GM19452 (cell line): ENCODE data around the gene PRSS33.

Experiments used
- ATAC-seq: cut with Tn5 transposase; IDR thresholded peaks from one replicate; pipeline ENCODE4 v1.9.1; 2021; ENCODE audit not compliant: unreplicated experiment

Gene PRSS33, protein sequence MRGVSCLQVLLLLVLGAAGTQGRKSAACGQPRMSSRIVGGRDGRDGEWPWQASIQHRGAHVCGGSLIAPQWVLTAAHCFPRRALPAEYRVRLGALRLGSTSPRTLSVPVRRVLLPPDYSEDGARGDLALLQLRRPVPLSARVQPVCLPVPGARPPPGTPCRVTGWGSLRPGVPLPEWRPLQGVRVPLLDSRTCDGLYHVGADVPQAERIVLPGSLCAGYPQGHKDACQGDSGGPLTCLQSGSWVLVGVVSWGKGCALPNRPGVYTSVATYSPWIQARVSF

DNA sequence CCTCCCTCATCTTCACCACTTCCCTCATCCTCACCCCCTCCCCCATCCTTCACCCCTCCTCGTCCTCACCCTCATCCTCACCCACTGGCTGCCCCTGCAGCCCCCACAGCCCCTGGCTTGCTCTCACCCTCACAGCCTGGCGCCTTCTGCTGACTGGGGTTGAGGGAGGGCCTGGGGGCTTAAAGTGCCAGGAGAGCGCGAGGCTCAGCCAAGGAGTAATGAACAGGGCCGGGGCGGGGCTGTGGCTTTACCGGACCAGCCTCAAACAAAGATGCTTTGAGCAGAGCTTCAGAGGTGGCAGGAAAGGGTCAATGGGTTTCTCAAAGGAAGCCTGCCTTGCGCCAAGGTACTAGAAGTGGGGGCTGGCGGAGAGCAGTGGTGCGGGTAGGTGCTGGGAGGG is at the start of gene PRSS33:
Gene PRSS33 (minus strand): TSS at position 155 of the 400 bp plus-strand sequence. CDS start 1,013 bp downstream, outside the sequence.
- ATAC-seq: no peak

DNA sequence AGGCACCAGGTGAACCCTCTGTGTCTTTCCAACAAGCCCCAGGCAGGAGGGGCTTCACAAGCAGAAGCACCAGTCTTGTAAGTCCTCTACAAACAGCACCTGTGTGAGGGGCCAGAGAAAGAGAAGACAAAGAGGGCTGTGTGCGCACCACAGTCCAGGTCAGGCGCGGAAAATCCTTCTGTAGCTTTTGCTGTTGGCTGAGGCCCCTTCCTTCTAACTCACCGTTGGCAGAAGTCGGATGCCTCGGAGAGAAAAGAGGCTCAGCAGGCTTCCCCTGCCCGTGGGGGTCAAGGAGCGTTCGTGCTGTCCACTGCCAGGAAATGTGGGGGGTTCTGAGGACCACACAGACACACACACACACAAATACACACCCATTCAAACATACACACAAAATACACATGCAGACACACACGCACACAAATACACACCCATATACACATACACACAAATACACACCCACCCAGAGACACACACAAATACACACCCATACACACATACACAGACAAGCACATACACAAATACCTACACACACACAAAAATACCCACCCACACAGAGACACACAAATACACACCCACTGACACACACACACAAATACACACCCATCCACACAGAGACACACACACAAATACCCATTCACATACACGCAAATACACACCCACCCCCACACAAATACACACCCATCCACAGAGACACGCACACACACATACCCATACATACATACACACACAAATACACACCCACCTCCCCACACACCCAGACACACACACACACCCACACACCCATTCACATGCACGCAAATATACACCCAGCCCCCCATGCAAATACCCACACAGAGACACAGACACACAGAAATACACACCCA is 49.5 kb upstream of the PRSS33 start:
- ATAC-seq: no peak

DNA sequence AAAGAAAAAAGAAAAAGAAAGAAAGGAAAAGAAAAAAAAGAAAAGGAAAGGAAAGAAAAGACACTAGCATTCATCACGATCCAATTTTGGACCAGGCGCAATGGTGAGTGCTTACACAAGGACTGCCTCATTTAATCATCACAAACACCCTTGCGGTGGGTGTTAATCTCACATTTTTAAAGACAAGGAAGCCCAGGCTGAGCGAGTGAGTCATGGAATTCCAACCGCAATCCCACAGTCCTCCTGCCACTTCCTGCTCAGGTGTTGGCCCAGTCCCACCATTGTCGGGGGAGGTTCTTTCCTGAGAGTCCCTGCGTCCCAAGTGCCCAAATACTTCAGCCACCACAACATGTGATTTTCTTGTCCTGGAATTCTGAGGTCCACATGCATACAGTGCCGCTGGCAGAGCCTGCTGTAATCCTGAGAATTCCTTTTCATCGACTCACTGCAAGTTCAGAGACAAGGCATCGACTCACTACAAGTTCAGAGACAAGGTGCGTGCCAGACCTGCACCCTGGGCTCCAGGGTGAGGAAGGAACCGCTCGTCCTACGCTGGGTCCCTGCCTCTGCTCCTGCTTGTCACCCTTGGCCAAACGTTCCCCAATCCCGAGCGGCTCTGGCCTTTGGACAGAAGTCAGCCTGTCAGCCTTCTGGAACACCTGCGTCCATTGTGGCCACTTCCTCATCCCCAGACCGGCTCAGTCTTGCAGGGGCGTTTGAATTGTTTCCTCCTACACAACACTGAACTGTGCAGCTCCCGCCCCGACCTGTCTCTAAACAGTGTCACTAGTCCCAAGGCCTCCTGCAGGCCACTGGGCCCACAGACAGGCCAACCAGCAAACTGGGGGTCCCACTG is 48.5 kb upstream of the PRSS33 start:
- ATAC-seq: no peak

DNA sequence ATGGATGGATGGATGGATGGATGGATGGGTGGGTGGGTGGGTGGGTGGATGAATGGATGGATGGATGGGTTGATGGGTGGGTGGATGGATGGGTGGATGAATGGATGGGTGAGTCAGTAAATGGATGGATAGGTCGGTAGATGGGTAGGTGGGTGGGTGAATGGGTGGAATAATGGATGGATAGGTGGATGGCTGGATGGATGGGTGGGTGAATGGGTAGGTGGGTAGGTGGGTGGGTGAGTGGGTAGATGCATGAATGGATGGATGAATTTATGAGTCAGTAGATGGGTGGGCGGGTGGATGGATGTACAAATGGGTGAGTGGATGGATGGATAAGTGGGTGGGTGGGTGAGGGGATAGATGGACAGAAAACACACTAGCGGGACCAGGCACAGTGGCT is 47.6 kb upstream of the PRSS33 start:
- no peak for ATAC-seq

DNA sequence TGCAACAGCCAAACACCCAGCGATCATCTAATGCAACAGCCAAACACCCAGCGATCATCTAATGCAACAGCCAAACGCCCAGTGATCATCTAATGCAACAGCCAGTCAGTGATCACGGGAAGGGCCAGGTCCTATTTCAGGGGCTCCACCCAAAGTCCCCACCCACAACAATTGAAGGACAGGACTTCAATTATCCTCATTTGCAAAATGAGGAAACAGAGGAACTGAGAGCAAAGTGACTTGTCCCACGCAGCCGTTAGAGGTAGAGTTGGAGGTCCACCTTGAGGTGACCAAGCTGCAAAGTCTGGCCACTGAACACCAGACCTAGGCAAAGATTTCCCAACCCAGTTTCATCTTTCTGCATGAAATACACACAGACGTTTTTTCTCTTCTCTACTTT is 46.4 kb upstream of the PRSS33 start:
- ATAC-seq: no peak

DNA sequence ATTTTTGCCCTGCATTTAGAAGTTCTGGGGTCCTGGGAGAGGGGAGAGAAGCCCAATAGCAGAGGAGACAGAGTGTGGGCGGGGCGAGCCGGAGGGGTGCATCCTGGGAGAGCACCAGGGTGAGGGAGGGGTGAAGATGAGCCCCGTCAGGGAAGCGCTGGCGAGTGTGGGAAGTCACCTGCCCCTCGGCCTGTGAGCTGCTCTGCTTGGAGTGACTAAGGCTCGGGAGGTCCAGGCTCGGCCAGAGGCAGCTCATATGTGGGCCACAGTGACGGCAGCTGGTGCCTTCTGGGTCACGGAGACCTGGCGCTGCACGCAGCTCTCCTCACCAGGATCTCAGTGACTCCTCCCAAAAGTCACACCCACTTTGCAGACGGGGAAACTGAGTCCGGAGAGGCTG is 43.8 kb upstream of the PRSS33 start:
- no peak for ATAC-seq

DNA sequence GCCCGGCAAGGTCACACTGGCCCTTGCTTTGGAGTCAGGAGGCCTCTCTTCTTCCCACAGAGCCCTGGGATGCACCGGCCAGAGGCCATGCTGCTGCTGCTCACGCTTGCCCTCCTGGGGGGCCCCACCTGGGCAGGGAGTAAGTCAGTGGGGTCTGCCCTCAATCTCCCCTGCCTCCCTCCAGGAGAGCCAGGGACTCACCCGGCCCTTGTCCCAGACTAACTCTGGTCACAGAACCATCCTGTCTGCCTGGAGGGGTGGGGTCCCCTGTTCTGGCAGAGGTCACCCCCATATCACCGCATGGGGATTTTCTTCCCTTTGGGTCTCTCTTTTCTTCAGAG is 43.0 kb upstream of the PRSS33 start:
- no peak for ATAC-seq

DNA sequence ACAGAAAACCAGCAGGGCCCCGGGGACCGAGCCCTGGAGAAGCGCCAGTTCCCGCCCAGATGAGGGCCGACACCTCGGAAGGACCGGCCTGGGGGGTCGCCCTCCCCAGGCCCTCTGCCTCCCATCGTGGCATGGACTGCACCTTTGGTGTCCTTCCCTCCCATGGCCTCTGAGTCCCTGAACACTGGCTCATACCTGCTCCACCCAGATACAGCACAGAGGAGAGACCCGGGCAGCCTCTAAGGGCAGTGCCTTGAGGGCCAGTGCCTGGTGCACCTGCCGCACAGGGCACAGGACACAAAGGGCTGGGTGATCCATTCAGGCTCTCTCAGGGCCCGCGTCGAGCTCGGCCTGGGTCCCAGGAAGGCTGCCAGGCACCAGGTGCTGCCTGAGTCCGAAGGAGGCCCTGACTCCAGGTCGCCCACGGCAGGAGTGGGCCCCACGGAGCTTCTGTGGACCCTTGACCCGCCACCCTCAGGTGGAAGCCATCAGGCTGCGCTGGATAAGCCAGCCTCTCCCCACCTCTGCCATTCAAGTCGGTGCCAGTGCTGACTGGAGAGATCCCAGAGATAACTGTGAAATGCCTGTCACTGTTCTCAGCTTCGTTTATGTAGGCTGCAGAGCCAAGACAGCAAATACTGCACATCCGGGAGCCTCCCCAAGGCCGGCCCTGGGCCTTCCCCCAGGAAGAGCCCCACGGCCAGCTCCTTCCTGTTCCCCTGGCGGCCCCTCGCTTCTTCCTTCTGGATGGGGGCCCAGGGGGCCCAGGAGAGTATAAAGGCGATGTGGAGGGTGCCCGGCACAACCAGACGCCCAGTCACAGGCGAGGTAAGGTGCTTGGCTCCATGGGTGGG is 42.4 kb upstream of the PRSS33 start, which contains the start of gene ZG16B:
Gene ZG16B (plus strand): TSS at position 803 of the 854 bp plus-strand sequence. CDS start 139 bp downstream, outside the sequence.
- no peak for ATAC-seq

DNA sequence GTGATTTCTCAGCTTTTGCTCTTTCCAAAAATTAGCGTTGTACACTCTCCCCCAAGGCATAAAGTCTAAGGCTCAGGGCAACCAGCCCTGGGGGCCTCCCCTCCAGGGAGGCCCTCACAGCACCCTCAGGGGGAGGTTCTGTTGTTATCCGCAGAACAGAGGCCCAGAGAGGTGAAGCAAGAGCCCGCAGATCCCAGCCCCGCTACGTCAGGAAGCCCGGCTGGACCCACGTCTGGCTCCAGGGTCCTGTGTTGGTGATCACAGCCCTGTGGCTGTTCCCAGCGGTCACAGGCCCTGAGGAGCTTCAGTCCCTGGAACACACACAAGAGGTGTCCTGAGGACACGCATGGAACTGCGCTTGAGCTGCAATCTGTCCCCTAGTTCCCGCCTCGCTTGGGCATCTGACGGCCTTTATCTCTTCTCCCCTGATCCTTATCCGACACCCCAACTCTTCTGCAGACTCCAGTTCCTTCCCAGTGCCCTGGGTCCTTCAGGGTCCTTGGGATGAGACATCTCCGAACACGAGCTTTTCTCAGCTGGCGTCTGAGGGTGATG is 41.6 kb upstream of the PRSS33 start:
- no peak for ATAC-seq

DNA sequence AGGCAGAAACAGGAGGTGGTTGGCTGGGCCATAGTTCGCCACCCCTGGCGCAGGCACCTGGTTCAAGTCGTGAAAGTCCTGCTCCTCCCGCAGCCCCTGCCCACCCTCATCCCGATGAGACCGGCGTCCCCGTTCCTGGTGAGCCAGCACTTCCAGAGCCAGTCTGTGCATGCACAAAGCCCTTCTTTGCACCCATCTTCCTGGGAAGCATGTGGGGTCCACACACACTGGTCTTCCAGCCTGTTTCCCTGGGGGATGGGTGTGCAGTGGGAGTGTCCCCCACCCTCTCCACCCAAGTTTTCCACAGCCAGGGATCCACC is 41.1 kb upstream of the PRSS33 start:
- ATAC-seq: no peak

DNA sequence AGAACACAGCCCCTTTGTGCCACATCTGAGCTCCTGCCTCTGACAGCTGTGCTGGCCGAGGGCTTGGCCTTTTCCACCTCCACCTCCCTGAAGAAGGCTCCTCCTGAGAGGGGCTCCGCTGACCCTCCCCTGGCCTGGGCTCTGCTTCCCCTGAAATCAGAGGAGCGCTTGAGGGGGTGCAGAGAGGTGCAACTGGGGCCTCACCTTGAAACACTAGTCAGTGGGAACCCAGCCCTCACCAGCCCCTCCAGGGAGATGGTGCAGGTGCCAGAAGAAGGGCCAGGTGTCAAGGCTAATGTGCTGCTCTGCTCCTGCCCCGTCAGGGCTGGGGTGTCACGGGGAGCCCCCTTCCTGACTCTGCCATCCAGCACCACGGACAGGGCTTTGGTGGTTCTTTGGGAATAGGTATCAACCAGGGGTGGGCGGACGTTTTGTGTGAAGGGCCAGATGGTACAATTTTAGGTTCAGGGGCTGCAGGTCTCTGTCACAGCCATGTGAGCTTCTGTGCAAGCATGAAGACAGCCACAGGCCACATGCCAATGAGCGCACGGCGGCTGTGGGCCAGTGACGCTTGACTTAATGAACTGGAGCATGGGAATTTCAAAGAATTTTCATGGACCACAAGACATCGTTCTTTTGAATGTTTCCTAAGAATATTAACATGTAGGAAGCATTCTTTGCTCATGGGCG is 40.6 kb upstream of the PRSS33 start:
- ATAC-seq: no peak

DNA sequence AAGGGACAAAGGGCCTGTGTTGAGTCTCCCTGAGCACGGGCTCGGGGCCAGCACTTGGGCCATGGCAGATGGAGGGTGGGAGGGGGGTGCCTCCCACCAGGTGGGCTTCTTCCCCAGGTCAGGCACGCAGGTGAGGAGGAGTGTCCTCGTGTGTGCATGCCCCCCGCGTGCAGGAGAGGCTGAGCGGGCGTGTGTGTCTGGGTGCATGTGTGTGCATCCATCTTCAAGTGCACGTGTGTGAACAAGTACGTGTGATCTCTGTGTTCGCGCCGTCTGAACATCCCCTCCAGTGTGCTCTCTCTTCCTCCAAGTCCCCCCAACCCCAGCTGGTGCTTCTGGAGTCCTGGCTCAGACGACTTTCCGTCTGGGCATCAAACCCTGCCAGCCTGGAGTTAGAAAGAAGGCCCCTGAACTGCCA is 40.0 kb upstream of the PRSS33 start:
- no peak for ATAC-seq

DNA sequence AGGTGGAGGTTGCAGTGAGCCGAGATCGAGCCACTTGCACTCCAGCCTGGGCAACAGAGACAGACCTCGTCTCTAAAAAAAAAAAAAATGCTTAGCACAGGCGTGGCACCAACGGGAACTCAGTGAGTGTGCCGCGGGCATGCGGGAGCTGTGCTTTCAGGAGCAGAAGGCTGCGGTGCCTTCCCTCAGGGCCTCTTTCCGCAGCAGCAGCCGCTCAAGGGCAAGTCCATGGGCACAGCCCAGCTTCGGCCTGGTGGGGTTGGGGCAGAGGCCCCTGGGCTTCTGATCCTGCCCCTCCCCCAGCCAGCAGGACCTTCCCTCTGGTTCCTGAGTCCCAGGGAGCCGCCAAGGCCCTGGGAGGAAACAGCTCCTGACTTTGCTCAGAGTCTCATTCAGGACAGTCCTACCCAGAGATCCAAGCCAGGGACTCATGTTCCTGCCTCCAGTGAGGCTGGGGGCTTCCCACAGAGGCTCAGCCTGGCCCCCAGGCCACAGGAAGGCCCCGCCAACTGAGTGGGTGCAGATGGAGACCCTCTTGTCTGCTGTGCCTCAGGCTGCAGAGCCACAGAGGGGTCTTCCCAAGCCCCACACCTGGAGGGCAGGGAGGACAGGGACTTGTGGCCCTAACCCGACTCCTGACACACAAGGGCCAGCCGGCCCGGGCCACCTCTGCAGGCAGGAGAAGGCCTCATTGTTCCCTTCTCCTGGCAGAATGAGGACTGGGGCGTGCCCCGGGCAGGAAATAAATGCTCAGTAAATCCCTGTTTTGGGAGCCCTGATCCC is 39.4 kb upstream of the PRSS33 start:
- ATAC-seq: no peak

DNA sequence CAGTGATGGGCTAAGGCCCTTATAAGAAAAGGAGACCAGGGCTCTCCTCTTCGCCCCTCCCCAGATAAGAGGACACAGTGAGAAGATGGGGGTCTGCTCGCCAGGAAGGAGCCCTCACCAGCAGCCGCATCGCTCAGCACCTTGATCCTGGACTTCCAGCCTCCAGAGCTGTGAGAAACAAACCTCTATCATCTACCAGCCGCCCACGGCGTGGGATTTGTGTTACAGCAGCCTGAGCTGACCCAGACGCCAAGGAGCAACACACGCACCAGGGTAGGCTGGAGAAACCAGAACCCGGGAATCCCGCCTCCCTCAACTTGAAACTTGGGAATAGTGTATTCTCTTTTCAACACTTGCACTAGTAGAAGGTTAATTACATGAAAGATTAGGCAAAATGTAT is 38.5 kb upstream of the PRSS33 start:
- no peak for ATAC-seq

DNA sequence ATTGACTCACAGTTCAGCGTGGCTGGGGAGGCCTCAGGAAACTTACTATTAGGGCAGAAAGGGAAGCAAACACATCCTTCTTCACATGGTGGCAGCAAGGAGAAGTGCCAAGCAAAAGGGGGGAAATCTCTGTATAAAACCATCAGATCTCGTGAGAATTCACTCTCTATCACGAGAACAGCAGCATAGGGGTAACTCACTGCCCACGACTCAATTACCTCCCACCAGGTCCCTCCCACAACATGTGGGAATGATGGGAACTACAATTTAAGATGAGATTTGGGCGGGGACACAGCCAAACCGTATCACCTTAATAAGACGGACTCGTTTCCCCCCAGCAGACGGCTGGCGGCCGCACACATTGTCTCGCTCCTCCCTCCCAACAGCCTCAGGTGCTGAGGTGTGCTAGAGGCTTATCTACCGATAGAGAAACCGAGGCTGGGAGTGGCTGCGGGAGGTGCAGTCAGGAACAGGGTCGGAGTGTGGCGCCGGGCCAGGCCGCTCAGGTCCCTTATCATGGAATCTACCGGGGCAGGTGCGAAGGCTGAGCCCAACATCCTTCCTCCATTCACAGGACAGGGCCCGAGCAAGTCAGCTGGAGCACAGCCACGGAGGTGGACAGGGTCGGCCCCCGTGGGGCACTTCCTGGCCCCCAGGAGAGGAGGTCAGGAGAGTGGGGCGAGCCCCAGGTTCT is 37.8 kb upstream of the PRSS33 start:
- no peak for ATAC-seq

DNA sequence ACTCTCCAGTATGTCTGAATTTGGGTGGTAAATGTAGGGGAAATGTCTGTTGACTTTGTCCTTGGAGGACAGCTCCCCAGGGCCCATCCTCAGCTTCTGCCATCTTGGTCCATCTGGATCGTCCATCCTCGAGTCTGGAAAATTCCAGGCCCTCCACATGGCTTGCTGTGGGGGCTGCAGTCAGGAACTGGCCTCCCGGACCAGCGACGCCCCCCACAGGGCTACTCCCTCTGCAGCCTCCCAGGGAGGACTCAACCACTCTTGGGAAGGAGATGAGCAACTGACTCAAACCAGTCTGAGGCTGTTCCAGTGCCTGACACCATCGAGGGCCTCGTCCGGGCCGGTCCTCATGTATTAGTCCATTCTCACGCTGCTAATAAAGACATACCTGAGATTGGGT is 37.3 kb upstream of the PRSS33 start:
- no peak for ATAC-seq

DNA sequence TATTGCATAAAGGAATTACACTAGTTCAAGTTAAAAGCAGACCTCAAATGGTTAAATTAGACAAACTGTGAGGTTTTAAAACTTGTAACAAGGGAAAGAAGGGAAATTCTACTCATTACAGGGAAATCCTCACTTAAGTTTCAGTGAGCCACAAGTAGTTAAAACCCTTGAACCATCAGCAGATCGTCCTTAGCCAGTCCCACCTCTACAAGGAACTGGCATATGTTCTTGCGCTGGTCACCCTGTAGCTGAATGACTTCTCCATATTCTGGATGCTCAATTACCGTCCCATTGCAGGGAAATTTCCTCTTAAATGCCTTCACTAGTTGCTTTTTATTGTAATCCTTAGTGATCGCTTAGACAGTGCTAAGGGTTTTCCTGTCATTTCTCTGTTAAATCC is 35.1 kb upstream of the PRSS33 start:
- ATAC-seq: no peak

DNA sequence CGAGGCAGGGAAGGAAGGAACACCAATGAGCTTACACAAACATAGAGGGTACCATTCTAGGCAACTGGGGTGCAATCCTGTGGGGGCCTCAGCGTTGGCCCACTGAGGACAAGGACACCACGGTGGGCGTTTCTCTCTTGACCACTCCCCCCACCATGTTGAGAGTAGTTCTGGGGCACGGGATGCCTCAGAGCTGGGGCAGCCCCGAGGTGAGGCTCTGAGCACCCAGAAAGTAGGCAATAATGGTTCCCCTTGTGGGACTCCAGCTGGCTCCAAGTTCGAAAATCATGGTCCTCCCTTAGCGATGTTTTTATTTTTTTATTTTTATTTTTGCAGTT is 34.8 kb upstream of the PRSS33 start:
- ATAC-seq: no peak
